GM12878 (cell line): ENCODE results near the gene SATB2. TPM values are rescaled to one million over a fixed set of nuclear protein-coding genes. Genes with fewer than 3 reads are reported as not detected.

Experiments
- BRCA1 ChIP-seq: IDR thresholded peaks from 2 replicates; pipeline ENCODE4 v1.6.1; 2011; ENCODE audit warnings: low read depth, low read length, improper control_type of control experiment
- EZH2 ChIP-seq: IDR thresholded peaks from 2 replicates; pipeline ENCODE4 v1.6.1; 2012; ENCODE audit warnings: low read depth, mild to moderate bottlenecking, control low read depth, inconsistent platforms, low read length, borderline replicate concordance; ENCODE audit not compliant: control insufficient read depth
- NBN ChIP-seq: fragments of 450-650 bp; IDR thresholded peaks from 2 replicates; pipeline ENCODE4 v1.6.1; 2016
- NFIC ChIP-seq: IDR thresholded peaks from 2 replicates; pipeline ENCODE4 v1.6.1; 2012; ENCODE audit warnings: low read depth, mild to moderate bottlenecking, inconsistent platforms, low read length, moderate library complexity
- NR2C2 ChIP-seq: IDR thresholded peaks from 2 replicates; pipeline ENCODE4 v1.6.1; 2011; ENCODE audit warnings: borderline replicate concordance, low read depth; ENCODE audit not compliant: control insufficient read depth, insufficient read length
- PAX5 ChIP-seq: IDR thresholded peaks from 2 replicates; pipeline ENCODE4 v1.6.1; 2011; ENCODE audit warnings: low read depth, low read length, borderline replicate concordance
- PML ChIP-seq: IDR thresholded peaks from 2 replicates; pipeline ENCODE4 v1.6.1; 2012; ENCODE audit warnings: low read length, inconsistent platforms
- RAD21 ChIP-seq: IDR thresholded peaks from 2 replicates; pipeline ENCODE4 v1.6.1; 2011; ENCODE audit warnings: mild to moderate bottlenecking, low read depth, low read length, moderate library complexity; ENCODE audit not compliant: insufficient read depth
- RUNX3 ChIP-seq: IDR thresholded peaks from 2 replicates; pipeline ENCODE4 v1.6.1; 2012; ENCODE audit warnings: low read length, inconsistent platforms
- SMARCA5 ChIP-seq: fragments of 450-650 bp; IDR thresholded peaks from 2 replicates; pipeline ENCODE4 v1.6.1; 2017; ENCODE audit warnings: mild to moderate bottlenecking
- polyA plus RNA-seq, 11 experiments: library from polyadenylated mRNA; depleted of rRNA in 4 of 11; unstranded in 6 of 11; stranded (reverse) in 5 of 11; fragments of >200 nt; fragmentation: Nextera tagmentation in 4 of 11; fragmentation: Illumina TruSeq in 1 of 11; extraction: Ambion mirVana in 4 of 11; extraction: Trizol in 1 of 11; gene quantifications; 1 replicate in 1 of 11; 2 replicates in 10 of 11; pipeline versions ENCODE4 v1.2.1 to v1.2.3, GENCODE V29; 2011 to 2016; ENCODE audit warnings: inconsistent platforms in 2 of 11, missing spikeins in 2 of 11, low read depth in 1 of 11
- total RNA-seq, 4 experiments: library from RNA; depleted of rRNA in 3 of 4; stranded (reverse); fragments of >200 nt in 3 of 4; fragmentation: Illumina TruSeq in 1 of 4; extraction: Trizol in 1 of 4; gene quantifications; 2 replicates each; pipeline versions ENCODE4 v1.2.1 to v1.2.3, GENCODE V29; 2013 to 2021
- TF ChIP-seq, protein P1 (sequence below): fragments of 450-650 bp; IDR thresholded peaks from 2 replicates; pipeline ENCODE4 v1.6.1; 2017; ENCODE audit warnings: mild to moderate bottlenecking, moderate library complexity

Gene SATB2
- total and polyA plus RNA-seq, 10 of the 15 experiments (the other 5 are each of a cell fraction or from before 2014, with no cell fraction given), result 0.03 to 0.56 (median 0.08) TPM; not detected in 3

DNA sequence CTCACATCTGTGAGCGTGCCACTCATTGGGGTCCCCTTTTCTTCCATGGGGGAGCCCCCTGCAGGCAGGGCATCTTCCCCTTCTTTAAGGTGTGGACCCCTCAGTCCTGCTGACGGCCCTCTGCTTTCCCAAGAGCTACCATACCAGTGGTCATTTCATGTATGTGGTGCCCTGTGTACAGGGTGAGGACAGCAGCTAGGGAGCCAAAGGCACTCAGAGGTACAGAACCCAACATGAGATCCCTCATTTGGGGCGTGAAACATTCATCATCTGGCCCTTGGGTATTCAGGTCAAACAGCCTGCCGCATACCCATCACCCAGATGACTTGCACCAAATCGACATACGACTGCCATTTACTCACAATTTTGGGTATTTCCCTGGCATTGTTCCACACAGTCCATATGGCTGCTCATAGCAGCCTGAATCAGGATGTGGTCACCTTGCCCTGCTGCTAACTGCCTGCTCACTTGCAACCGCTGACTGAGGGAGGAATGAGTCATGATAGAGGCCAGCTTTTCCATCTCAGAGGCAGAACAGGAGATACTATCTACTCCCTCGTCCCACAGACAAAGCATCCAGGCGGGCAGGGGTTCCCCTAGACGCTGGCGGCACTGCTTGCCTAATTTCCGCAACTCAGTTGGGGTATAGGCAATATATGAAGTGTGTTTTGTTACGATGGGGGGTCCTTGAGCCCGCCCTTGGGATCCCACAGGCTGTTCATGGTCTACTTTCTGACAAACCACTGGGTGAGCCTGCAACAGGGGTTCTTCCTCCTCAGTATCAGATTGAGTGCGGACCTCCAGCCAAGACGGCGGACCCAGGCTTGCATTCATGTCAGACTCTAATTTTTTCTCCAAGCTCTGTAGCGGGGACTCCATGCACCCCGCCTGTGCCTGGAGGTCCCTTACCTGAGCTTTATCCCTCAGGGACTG is 228.6 kb downstream of the SATB2 start (continued):
- TF ChIP-seq, protein P1, sequence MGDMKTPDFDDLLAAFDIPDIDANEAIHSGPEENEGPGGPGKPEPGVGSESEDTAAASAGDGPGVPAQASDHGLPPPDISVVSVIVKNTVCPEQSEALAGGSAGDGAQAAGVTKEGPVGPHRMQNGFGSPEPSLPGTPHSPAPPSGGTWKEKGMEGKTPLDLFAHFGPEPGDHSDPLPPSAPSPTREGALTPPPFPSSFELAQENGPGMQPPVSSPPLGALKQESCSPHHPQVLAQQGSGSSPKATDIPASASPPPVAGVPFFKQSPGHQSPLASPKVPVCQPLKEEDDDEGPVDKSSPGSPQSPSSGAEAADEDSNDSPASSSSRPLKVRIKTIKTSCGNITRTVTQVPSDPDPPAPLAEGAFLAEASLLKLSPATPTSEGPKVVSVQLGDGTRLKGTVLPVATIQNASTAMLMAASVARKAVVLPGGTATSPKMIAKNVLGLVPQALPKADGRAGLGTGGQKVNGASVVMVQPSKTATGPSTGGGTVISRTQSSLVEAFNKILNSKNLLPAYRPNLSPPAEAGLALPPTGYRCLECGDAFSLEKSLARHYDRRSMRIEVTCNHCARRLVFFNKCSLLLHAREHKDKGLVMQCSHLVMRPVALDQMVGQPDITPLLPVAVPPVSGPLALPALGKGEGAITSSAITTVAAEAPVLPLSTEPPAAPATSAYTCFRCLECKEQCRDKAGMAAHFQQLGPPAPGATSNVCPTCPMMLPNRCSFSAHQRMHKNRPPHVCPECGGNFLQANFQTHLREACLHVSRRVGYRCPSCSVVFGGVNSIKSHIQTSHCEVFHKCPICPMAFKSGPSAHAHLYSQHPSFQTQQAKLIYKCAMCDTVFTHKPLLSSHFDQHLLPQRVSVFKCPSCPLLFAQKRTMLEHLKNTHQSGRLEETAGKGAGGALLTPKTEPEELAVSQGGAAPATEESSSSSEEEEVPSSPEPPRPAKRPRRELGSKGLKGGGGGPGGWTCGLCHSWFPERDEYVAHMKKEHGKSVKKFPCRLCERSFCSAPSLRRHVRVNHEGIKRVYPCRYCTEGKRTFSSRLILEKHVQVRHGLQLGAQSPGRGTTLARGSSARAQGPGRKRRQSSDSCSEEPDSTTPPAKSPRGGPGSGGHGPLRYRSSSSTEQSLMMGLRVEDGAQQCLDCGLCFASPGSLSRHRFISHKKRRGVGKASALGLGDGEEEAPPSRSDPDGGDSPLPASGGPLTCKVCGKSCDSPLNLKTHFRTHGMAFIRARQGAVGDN, result peak; percentile 17; the same call in 1 of the 2 replicates
- TF ChIP-seq NR2C2 (no peak), PML (no peak), RAD21 (no peak), PAX5 (peak; percentile 84; the same call in 1 of the 2 replicates), SMARCA5 (peak; percentile 72), NFIC (peak; percentile 61; the same call in 1 of the 2 replicates), EZH2 (no peak), RUNX3 (peak; percentile 88), BRCA1 (no peak), NBN (peak; percentile 75)
